ENCODE results near the gene MYO15A.

Gene MYO15A

GRCh38 chr17:18108401-18109312, at the start of gene MYO15A:
Gene MYO15A (plus strand): TSS chr17:18108756. CDS start chr17:18118801, 10,045 bp downstream.
- no peak for DNase-seq (ENCODE audit: low spot score)

GRCh38 chr17:18059283-18059682, 49.3 kb upstream of the MYO15A start:
- no peak for DNase-seq (ENCODE audit: low spot score)

GRCh38 chr17:18064053-18064452, 44.5 kb upstream of the MYO15A start:
- DNase-seq (ENCODE audit: low spot score), result no peak

GRCh38 chr17:18065546-18065945, 43.0 kb upstream of the MYO15A start:
- no peak for DNase-seq (ENCODE audit: low spot score)

DNA sequence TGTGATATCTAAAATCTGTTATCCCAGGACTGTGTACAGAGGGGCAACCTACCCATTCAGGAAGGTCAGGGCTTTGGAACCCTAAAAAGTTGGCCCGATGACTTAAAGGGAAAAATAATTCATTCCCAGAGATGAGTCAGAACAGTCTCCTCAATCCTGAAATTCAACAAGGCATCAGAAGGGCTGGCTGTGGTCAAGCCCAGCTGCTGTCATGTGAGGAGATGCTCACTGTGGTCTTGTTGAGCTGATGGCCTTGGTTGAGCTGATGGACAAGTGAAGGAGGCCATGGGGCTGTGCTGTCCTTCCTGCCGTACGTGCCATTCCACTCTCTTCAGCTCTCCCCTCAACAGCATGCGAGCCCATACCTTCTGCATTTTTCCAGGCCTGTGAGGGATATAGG, 41.7 kb upstream of the MYO15A start:
- DNase-seq (ENCODE audit: low spot score), result no peak

GRCh38 chr17:18069101-18069500, 39.5 kb upstream of the MYO15A start:
- no peak for DNase-seq (ENCODE audit: low spot score)

- peak; percentile 55 for DNase-seq (ENCODE audit: low spot score)
Measured at GRCh38 chr17:18070861-18071340, 37.7 kb upstream of the MYO15A start.

GRCh38 chr17:18071751-18072150, 36.8 kb upstream of the MYO15A start:
- DNase-seq (ENCODE audit: low spot score), result no peak

DNA sequence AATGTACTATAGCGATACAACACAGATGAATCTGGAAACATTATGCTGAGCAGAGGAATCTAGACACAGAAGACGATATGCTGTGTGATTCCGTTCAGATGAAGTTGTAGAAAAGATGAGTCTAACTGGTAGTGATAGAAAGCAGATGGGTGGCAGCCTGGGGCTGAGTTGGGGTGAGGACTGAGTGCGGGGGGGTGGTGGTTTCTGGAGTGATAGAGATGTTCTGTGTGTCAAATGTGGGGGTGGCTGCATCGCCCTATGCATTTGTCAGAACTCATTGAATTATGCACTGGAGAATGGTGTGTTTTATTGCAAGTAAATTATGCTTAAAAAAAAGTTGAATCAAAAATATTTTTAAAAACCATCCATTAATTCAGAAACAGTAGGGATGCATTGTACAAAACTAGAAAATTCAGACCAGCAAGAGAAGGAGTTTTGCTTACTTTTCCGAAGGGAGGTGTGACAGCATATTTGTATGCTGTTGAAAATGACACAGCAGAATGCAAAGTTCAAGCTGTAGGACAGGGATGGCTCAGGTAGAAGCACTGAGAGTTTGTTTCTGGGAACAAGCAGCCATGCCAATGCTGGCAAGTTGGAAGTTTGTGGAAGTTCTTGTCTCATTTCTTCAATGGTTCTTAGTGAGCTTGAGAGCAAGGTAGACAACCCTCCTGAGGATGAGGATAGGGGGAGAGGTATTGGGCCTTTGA, 33.8 kb upstream of the MYO15A start:
- no peak for DNase-seq (ENCODE audit: low spot score)

DNA sequence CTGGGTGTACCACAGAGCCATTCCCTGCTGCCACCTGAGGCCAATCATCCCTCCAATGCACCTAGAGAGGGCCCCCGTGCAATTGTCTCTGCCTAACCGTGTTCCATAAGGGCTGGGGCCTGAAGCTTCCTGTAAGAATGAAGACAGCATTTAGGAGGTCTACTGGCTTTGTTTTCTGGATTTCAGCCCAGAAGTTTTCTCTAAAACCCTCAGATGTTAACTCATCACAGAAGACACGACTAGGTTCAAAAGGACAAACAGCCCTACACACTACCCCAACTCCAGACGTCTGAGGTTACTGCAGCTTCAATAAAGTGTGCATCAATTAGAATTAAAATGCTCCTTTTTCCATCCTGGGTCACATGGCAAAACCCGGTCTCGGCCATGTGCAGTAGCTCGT, 31.6 kb upstream of the MYO15A start:
- DNase-seq (ENCODE audit: low spot score), result no peak

DNA sequence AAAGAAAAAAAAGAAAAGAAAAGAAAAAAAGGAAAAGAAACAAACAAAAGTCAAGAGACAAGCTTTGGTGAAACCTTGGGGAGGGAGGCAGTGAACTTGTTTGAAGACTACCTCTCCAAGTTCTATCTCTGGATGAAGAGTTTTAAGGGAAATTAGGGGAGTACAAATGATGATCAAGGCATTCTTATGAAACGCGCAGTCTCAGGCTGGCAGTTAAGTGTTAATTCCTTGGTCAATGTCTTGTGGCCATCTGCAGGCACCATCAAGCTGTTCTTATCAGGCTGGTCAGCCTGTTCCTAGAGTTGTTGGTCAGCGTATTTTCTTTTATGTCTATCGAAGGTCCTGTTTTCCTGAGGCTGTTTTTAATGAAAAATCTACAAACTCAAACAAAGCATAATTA, 29.0 kb upstream of the MYO15A start:
- DNase-seq (ENCODE audit: low spot score), result no peak

- DNase-seq (ENCODE audit: low spot score), result no peak
Measured at GRCh38 chr17:18084256-18084655, 24.3 kb upstream of the MYO15A start.

GRCh38 chr17:18087610-18088491, 20.7 kb upstream of the MYO15A start, which contains the start of gene DRG2:
Gene DRG2 (plus strand): TSS chr17:18087948. CDS start chr17:18088024, 76 bp downstream.
- peak; percentile 97 for DNase-seq (ENCODE audit: low spot score)

DNA sequence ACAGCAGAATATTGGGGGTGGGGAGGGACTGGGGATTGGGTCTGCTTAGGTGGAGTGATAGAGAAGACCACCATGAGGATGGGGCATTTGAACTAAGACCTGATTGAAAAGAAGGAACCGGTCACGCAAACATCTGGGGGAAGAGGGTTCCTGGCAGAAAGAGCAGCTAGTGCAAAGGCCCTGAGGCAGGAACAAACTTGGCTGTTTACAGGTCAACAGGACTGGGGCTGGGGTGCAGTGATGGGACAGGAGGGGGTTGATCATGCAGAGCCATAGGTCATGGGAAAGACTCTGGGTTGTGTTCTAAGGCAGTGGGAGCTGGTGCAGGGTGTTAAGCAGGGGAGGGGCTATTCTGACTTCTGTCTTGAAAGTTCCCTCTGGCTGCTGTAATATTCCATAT, 18.9 kb upstream of the MYO15A start:
- DNase-seq (ENCODE audit: low spot score), result no peak

DNA sequence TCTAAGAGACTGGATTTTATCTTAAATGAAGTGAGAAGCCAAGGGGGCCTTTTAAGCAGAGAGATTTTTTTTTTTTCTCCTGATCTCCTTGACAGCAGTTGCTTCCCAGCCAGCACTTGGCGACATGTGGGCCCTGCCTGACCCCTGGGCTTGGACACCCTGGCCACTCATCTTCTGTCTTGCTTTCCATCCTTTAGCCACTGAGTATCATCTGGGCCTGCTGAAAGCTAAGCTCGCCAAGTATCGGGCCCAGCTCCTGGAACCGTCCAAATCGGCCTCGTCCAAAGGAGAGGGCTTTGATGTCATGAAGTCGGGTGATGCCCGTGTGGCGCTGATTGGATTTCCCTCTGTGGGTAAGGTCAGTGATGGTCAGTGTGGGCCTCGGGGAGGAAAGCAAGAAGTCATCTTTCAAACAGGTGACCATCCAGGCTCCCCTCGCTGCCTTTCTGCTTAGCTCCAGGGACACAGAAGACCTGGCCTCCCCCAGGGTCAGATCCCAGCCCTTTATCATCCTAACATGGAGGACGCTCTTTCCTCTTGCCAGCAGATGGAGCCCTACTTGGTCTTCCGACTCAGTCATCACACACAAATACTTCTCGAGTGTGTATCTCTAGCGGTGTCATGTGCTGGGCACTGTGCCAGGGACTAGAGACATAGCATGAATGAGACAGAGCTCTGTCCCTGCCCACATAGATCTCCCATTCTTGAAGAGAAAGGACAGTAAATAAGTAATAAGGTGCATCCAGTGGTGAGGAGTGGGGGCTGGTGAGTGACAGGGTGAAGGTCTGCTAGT, 14.7 kb upstream of the MYO15A start:
- DNase-seq (ENCODE audit: low spot score), result peak; percentile 56

DNA sequence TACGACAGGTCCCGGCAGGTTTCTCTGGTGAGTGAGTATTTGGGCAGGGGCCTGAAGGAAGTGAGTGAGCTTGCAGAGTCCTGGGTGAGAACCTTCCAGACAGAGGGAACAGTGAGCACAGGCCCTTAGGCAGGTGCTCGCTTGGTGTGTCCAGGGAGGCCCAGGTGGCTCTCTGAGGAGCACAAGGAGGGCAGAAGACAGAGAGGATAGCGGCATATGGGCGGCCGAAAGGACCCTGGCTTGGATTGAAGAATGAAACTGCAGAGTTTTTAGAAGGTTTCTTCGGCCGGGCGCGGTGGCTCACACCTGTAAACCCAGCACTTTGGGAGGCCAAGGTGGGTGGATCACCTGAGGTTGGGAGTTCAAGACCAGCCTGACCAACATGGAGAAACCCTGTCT, 14.1 kb upstream of the MYO15A start:
- no peak for DNase-seq (ENCODE audit: low spot score)

DNA sequence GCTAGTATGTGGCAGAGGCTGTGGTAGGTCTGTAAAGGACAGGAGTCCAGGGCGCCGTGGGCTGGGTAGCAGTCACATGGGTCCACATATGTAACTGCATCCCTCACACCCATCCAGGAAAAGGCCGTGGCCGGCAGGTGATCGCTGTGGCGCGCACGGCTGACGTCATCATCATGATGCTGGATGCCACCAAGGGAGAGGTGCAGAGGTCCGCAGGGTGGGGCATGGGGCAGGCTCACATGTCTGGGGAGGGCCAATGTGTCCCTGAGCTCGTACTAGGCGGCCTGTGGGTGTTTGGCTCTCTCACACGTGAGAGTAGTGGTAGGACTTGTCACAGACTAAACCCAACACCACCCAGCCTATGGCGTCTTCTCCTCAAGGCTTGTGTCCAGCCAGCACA, 9.0 kb upstream of the MYO15A start:
- no peak for DNase-seq (ENCODE audit: low spot score)

DNA sequence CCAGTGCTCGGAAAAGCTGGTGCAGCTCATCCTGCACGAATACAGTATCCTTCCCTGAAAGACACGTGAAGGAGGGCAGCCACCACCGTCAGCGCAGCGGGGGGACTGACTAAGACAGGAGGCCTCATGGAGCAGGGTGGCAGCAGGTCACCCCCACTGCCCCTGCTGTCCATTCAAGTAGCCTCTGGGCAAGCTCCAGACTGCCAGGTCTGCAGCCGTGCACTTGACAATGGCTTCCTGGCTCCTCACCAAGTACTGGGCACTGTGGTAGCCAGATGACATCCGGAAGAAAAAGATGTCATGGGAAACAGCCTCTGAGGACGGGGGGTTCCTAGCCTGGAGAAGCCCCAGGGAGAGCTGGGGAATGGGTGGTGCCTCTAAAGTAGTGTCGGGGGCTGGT, 7.9 kb upstream of the MYO15A start:
- DNase-seq (ENCODE audit: low spot score), result no peak

GRCh38 chr17:18101828-18102227, 6.7 kb upstream of the MYO15A start:
- DNase-seq (ENCODE audit: low spot score), result no peak

DNA sequence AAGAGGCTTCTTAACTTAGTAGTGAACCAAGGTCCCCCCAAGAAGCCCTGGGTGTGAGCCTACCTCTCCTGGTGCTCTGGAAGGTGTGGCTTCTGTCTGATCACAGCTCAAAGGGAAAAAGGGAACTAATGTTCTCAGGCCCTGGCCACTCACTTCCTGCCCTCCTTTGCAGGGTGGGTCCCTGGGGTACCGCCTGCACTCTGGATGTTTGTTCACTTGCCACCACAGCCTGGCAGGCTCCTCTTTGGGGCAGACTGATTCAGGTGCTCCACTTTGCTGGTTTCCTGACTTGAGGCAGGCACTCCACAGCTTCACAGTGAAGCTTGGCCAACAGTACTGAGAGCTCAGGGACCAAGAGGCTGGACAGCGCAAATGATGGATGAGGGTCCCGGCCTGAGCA, 5.9 kb upstream of the MYO15A start:
- no peak for DNase-seq (ENCODE audit: low spot score)

DNA sequence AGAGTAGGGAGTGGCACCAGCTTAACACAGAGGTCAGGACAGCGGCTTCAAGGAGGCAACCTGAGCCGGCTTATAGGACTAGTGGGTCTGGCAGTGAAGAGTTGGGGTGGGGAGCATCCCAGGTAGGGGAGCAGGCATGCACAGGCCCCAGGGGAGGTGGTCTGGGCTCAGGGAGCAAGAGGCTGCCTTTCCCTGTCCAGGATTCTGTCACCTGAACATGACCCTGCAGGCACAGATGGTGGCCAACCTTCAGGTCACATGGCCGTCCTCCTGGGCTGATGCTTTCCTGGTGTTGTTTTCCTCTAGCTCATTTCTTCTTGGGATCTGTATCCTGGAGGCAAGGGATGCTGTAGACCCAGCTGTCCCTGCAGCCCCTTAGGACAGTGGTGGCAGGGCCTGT, 3.5 kb upstream of the MYO15A start:
- DNase-seq (ENCODE audit: low spot score), result no peak

All from GM03348 (cell line).